Prostate gland (tissue), 2 donors: Measurements from ENCODE around the gene ADRB1. TPM values are rescaled to one million over a fixed set of nuclear protein-coding genes. Genes with fewer than 3 reads are reported as not detected.

Experiments
- DNase-seq: peaks from one replicate; pipeline ENCODE4 v3.0.0-alpha.2; 2019; ENCODE audit warnings: low spot score
- H3K27ac ChIP-seq, 2 donors: fragments of 200-600 bp; sonication (generic); 2 replicates each; pipeline ENCODE4 v1.5.1; 2017 to 2019
- H3K27me3 ChIP-seq: fragments of 200-600 bp; sonication (generic); replicated peaks from 2 replicates; pipeline ENCODE4 v1.5.1; 2019; ENCODE audit not compliant: insufficient read depth
- H3K36me3 ChIP-seq, 2 donors: fragments of 200-600 bp; sonication (generic); 1 replicate in 1 of 2; 2 replicates in 1 of 2; pipeline versions ENCODE4 v1.5.1 to v1.8.1; 2017 to 2019
- H3K4me1 ChIP-seq: fragments of 200-600 bp; sonication (generic); replicated peaks from 2 replicates; pipeline ENCODE4 v1.5.1; 2019
- H3K4me3 ChIP-seq, 2 donors: fragments of 200-600 bp; sonication (generic); 2 replicates each; pipeline ENCODE4 v1.5.1; 2017 to 2019
- H3K9me3 ChIP-seq: fragments of 200-600 bp; sonication (generic); 2 replicates; pipeline ENCODE4 v1.5.1; 2017
- CTCF ChIP-seq, 4 experiments: fragments of 200-600 bp in 2 of 4; fragments of 450-650 bp in 2 of 4; sonication (generic) in 2 of 4; IDR thresholded peaks; 1 replicate in 3 of 4; 2 replicates in 1 of 4; pipeline ENCODE4 v1.5.1; 2016 to 2019; ENCODE audit warnings: antibody characterized with exemption in 4 of 4, mild to moderate bottlenecking in 2 of 4, moderate library complexity in 2 of 4
- POLR2A ChIP-seq: fragments of 450-650 bp; IDR thresholded peaks from one replicate; pipeline ENCODE4 v1.6.1; 2016; ENCODE audit warnings: antibody characterized with exemption, mild to moderate bottlenecking
- POLR2AphosphoS5 ChIP-seq: sonication (generic); formaldehyde crosslinking; IDR thresholded peaks from one replicate; pipeline ENCODE4 v1.6.1; 2017; ENCODE audit warnings: antibody characterized with exemption
- WGBS: methylation state at CpG from one replicate; pipeline ENCODE4 v1.1.5; 2018; 5-methylcytosine and 5-hydroxymethylcytosine counted together
- intact Hi-C: fragments of 100-400 bp; cut with DNase I; formaldehyde crosslinking; loops from one replicate; pipeline ENCODE4 v1.14.2; 2022
- total RNA-seq, 2 donors: library from RNA; depleted of rRNA; stranded (reverse); fragments of >200 nt; gene quantifications; one replicate each; pipeline ENCODE4 v1.1.0, GENCODE V29; 2016

Gene ADRB1
- total RNA-seq, 2 donors from 2014 or later, result 10.2 to 15.4 TPM

DNA sequence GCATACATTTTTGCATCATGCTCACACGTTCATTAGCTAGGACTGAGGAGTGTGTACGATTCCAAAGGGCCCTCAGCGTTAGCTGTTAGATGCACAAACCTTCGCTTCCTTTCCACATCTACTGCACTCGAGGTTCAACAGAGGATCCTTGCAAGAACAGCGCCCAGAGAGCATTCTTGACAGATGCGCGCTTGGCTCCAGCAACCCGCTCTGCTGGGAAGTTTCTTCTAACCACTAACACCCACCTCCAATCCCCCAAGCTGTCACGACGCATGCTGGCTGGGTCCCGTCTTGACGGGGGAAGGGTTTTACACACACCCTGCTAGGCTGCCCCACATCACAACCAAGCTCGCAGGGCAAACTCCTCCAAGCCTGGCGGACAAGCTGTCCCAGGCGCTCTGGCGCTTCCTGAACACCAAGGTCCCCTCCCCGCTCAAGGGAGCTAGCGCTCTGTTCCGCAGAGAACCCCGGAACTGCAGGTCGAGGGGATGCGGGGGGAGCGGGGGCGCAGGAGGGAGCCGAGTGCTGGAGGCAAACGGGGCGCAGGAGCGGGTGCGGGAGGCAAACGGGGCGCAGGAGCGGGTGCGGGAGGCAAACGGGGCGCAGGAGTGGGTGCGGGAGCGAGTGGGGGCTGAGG, 653 bp upstream of the ADRB1 start:
- H3K4me1 ChIP-seq, result no peaks in the 10 kb centered on the region
- no peaks in the 10 kb centered on the region for H3K9me3 ChIP-seq
- H3K36me3 ChIP-seq, result no peaks in the 10 kb centered on the region
- no peaks in the 10 kb centered on the region for H3K27me3 ChIP-seq
- TF ChIP-seq CTCF (IDR thresholded peaks at IDR 0.05) (peak in 1 of 4 experiments; percentile 15), POLR2AphosphoS5 (peak; percentile 65), POLR2A (no peak)
- intact Hi-C loops, result loop anchor here (5.0 kb wide), 1 partner anchor 86 kb away; no protein-coding TSS in a partner anchor
- peak; percentile 48 for DNase-seq
- peak overlapping the region; percentile 65 to 86 for H3K4me3 ChIP-seq
- WGBS, result 1% methylated on average over 38 of the region's 38 CpGs
- H3K27ac ChIP-seq, result peak overlapping the region; percentile 97 to 99

DNA sequence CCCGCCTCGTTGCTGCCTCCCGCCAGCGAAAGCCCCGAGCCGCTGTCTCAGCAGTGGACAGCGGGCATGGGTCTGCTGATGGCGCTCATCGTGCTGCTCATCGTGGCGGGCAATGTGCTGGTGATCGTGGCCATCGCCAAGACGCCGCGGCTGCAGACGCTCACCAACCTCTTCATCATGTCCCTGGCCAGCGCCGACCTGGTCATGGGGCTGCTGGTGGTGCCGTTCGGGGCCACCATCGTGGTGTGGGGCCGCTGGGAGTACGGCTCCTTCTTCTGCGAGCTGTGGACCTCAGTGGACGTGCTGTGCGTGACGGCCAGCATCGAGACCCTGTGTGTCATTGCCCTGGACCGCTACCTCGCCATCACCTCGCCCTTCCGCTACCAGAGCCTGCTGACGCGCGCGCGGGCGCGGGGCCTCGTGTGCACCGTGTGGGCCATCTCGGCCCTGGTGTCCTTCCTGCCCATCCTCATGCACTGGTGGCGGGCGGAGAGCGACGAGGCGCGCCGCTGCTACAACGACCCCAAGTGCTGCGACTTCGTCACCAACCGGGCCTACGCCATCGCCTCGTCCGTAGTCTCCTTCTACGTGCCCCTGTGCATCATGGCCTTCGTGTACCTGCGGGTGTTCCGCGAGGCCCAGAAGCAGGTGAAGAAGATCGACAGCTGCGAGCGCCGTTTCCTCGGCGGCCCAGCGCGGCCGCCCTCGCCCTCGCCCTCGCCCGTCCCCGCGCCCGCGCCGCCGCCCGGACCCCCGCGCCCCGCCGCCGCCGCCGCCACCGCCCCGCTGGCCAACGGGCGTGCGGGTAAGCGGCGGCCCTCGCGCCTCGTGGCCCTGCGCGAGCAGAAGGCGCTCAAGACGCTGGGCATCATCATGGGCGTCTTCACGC, 825 bp downstream of the ADRB1 start:
- TF ChIP-seq POLR2AphosphoS5 (no peak), POLR2A (no peak), CTCF (IDR thresholded peaks at IDR 0.05) (no peak)
- Histone ChIP-seq H3K4me3 (peak overlapping the region; percentile 65 to 86), H3K36me3 (no peaks in the 10 kb centered on the region), H3K27me3 (no peaks in the 10 kb centered on the region), H3K27ac (peak overlapping the region; percentile 97 to 99), H3K9me3 (no peaks in the 10 kb centered on the region), H3K4me1 (peaks cover 4% of the 10 kb centered on the region)
- DNase-seq, result no peak
- intact Hi-C loops, result loop anchor here (2.0 to 5.0 kb wide), 2 partner anchors 87 to 190 kb away; partner anchors contain the start of genes DCLRE1A and NHLRC2
- WGBS, result 6% methylated on average over 62 of the region's 106 CpGs

DNA sequence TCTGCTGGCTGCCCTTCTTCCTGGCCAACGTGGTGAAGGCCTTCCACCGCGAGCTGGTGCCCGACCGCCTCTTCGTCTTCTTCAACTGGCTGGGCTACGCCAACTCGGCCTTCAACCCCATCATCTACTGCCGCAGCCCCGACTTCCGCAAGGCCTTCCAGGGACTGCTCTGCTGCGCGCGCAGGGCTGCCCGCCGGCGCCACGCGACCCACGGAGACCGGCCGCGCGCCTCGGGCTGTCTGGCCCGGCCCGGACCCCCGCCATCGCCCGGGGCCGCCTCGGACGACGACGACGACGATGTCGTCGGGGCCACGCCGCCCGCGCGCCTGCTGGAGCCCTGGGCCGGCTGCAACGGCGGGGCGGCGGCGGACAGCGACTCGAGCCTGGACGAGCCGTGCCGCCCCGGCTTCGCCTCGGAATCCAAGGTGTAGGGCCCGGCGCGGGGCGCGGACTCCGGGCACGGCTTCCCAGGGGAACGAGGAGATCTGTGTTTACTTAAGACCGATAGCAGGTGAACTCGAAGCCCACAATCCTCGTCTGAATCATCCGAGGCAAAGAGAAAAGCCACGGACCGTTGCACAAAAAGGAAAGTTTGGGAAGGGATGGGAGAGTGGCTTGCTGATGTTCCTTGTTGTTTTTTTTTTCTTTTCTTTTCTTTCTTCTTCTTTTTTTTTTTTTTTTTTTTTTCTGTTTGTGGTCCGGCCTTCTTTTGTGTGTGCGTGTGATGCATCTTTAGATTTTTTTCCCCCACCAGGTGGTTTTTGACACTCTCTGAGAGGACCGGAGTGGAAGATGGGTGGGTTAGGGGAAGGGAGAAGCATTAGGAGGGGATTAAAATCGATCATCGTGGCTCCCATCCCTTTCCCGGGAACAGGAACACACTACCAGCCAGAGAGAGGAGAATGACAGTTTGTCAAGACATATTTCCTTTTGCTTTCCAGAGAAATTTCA, 1.7 kb downstream of the ADRB1 start:
- peak overlapping the region; percentile 97 to 99 for H3K27ac ChIP-seq
- peaks cover 4% of the 10 kb centered on the region for H3K4me1 ChIP-seq
- no peaks in the 10 kb centered on the region for H3K9me3 ChIP-seq
- H3K4me3 ChIP-seq, result peak overlapping the region; percentile 65 to 86
- H3K36me3 ChIP-seq, result no peaks in the 10 kb centered on the region
- DNase-seq, result peak; percentile 41
- WGBS, result 4% methylated on average over 71 of the region's 78 CpGs
- no peak for TF ChIP-seq POLR2AphosphoS5
- no peak for TF ChIP-seq POLR2A
- TF ChIP-seq CTCF (IDR thresholded peaks at IDR 0.05), result peak in 1 of 4 experiments; percentile 8
- H3K27me3 ChIP-seq, result no peaks in the 10 kb centered on the region
- intact Hi-C loops, result loop anchor here (2.0 kb wide), 1 partner anchor 191 kb away; the partner anchor contains the start of genes DCLRE1A and NHLRC2

DNA sequence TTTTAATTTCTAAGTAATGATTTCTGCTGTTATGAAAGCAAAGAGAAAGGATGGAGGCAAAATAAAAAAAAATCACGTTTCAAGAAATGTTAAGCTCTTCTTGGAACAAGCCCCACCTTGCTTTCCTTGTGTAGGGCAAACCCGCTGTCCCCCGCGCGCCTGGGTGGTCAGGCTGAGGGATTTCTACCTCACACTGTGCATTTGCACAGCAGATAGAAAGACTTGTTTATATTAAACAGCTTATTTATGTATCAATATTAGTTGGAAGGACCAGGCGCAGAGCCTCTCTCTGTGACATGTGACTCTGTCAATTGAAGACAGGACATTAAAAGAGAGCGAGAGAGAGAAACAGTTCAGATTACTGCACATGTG, 2.4 kb downstream of the ADRB1 start:
- intact Hi-C loops, result no loop called here
- TF ChIP-seq POLR2A (no peak), POLR2AphosphoS5 (no peak), CTCF (IDR thresholded peaks at IDR 0.05) (no peak)
- no peaks in the 10 kb centered on the region for H3K36me3 ChIP-seq
- peaks cover 4% of the 10 kb centered on the region for H3K4me1 ChIP-seq
- WGBS, result 53% methylated on average over 7 of the region's 7 CpGs
- no peaks in the 10 kb centered on the region for H3K9me3 ChIP-seq
- no peaks in the 10 kb centered on the region for H3K27me3 ChIP-seq
- H3K4me3 ChIP-seq, result peak overlapping the region; percentile 65 to 86
- no peak for DNase-seq
- H3K27ac ChIP-seq, result peak overlapping the region; percentile 97 to 99
